Caki2 (cell line): ENCODE measurements around the gene CADPS. TPM values are rescaled to one million over a fixed set of nuclear protein-coding genes. Genes with fewer than 3 reads are reported as not detected.

Source experiments
- DNase-seq: peaks from one replicate; pipeline ENCODE4 v3.0.0-alpha.2; 2015; ENCODE audit warnings: low read depth
- in situ Hi-C: cut with HindIII; loops from 2 replicates; pipeline ENCODE4 v1.10.0; 2016; ENCODE audit warnings: low sequenced_read_pairs, low pct_unique_long_range_greater_than_20kb, mixed read lengths
- total RNA-seq: library from RNA; depleted of rRNA; stranded (reverse); fragments of >200 nt; shearing (Covaris generic); gene quantifications from 2 replicates; pipeline ENCODE4 v1.2.3, GENCODE V29; 2014; ENCODE audit warnings: low replicate concordance; rRNA removed

CADPS gene
- not detected in 2 replicates for total RNA-seq

DNA sequence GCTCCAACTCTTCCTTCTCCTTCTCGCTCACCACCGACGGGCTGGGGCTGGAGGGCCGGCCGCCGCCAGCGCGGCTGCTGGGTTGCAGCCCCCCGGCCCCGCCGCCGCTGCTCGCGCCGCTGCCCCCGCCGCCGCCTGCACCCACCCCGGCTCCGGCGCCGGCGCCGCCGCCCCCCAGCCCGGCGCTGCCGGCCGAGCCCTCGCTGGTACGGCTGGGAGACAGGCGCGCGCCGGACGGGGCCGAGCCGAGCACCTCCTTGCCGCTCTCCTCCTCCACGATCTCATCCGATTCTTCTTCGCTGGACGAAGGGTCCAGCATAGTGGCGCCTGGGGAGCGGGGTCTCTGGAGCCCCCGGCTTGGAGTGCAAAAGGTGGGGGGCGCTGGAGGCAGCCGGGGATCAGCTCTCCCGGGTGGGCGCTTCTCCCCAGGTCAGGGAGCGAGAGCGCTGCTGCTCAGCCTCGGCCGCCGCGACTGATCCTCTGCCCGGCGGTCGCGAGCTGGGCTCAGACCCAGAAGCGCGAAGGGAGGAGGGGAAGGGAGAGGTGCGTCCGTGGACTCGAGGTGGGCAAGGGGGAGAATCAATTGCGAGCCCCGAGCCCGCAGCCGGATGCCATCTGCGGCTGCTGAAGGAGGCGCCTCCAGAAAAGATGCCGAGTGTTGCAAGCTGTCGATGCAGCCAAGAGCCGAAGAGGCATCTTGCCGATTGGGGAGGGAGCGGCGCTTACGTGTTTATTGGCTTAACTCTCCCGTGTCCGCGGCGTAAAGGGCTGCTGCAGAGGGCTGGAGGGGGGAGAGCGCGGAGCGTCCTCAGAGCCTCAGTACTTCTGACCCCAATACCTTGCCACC, at the start of gene CADPS:
Gene CADPS (minus strand): TSS at position 706 of the 847 bp plus-strand sequence. CDS start 387 bp downstream, at position 319.
- in situ Hi-C loops = no loop called here

DNA sequence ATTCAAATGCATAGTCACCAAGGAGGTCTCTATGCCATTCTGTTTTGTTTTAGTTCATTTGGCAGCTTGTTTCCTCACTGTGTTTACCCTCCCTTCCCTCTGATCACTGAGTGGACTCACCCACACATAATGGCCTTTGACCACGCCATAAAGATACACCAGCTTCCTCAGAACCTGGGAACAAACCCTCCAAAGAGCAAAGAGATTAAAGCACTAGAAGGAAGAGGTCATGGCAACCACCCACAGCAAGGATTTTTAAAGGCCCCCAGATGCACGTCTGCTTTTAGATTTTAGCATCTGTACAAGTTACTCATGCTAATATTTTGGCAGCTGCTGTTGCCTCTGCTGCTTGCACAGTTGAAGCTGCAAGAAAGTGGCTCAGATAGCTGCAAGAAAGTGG, 47.9 kb upstream of the CADPS start:
- in situ Hi-C loops = no loop called here
- no peak for DNase-seq

More for the DNA sequence above, at the start of gene CADPS:
- no peak for DNase-seq

DNA sequence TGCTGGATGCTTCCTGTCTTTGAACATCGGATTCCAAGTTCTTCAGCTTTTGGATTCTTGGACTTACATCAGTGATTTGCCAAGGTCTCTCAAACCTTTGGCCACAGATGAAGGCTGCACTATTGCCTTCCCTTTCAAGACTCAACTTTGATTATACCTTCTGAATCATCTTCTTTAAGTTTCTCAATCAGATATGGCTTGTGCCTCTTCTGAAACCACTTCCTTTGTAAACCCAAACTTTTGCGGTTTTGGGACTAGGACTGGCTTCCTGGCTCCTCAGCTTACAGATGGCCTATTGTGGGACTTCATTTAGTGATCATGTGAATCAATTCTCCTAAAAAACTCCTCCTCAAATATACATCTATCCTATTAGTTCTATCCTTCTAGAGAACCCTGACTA, 47.1 kb upstream of the CADPS start:
- no peak for DNase-seq
- in situ Hi-C loops = no loop called here

DNA sequence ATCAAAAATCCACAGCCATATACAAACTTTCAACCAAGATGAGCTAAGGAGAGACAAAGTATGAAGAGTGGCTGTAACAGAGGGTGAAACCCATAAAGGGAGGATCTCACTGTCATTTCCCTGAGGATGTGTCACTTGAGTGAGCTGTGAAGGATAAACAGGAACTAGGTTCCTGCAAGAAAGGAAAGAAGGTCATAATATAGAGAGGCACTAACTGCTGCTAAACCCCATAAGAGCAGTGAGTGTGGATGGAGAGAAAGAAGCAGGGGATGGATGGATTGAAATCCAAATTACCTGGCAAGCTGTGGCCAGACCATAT, 45.2 kb upstream of the CADPS start:
- DNase-seq = no peak
- in situ Hi-C loops = no loop called here

DNA sequence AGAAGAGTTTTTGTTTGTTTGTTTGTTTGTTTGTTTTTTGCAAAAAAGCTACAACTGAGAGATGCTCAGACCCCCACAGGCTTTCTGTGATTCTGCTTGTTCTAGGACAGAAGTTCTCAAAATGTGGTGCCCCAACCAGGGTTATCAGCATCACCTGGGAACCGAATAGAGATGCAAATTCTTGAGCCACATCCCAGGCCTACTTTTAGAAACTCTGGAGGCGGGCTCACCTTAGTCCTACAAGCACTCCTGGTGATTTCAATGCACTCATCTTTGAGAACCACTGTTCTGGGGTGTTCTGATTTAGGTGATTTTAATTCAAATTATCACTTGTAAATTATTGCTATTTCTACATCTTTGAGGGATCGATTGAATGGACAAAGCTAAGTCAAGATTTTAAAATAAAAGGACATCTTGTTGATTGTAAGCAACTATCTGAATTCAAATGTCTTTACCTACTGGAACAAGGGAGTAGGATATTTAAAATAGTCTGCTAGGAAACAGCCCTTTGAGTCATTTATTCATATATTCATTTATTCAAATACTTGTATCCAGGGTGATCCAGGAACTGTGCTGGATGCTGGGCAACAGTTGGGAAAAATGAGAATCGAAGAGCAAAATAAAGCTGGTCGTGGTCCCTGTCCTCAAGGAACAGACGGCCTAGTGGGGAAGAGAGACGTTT, 44.7 kb upstream of the CADPS start:
- no peak for DNase-seq
- in situ Hi-C loops = no loop called here

DNA sequence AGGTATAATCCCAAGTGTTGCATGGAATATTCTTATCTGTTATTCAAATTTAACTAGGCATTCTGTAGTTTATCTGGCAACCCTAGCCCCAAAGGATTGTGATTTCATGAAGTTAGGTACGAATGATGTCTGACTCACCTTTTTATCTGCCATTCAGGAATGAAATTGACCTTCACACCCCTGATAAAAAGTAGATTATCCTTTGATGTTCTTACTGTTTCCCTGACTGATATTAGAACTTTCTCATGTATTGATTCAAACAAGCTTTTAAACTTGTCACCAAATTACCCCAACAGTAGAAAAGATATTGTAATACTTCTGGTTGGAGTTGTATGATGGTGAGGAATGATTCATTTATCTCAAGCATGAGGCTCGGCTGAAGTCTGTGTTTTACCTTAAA, 43.6 kb upstream of the CADPS start:
- no peak for DNase-seq
- in situ Hi-C loops = no loop called here

DNA sequence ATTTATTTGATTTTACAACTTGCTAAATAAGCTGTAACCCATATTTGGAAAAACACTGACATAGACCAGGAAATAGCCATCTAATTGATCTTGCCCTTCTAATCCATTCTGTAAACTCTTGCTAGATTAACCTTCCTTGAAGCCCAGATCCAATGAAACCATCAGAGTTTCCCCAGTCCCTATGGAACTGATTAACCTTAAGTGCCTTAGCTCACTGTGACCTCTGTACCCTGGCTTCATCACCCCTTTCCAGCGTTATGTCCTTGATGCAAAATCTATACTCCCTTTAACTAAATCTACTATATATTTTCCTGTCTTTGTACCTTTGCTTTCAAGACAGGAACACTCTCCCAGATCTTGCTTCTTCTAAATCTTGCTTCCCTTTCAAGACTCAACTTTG, 42.9 kb upstream of the CADPS start:
- in situ Hi-C loops = no loop called here
- DNase-seq = no peak

DNA sequence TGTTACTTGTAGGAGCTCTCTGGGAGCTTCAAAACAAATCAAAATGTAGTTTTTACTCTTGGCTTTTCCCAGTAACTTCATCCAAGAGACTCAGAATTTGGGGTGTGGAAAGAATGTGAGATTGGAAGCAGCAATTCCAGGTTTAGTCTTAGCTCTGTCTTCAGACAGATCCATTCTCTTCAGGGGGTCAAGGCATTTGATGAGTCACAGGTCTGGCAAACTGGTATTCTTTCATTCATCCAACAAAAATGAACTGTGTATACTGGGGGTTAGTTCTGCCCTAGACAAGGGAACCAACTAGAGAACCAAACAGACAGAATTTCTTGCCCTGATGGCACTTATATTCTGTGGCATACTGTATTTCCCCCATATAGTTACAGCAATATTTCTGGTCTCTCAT, 36.3 kb upstream of the CADPS start:
- in situ Hi-C loops = no loop called here
- DNase-seq = no peak

DNA sequence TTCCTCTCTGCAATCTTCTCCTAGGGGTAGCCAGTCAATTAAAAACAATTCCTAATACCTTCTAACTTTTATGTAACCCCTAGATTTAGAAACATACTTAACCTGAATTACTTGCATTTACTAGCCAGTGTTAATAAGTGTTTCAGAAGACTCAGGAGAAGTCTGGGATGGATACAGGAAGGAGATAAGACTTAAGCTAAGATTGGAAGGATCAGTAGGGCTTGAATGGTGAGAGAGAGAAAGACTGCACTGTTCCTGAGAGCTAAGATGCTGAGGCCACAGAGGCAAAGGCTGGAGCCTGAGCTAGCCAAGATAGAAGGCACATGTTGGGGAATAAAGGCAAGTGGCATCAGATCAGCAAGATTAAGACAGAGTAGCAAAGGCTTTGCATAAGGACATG, 30.1 kb upstream of the CADPS start:
- no peak for DNase-seq
- in situ Hi-C loops = no loop called here

DNA sequence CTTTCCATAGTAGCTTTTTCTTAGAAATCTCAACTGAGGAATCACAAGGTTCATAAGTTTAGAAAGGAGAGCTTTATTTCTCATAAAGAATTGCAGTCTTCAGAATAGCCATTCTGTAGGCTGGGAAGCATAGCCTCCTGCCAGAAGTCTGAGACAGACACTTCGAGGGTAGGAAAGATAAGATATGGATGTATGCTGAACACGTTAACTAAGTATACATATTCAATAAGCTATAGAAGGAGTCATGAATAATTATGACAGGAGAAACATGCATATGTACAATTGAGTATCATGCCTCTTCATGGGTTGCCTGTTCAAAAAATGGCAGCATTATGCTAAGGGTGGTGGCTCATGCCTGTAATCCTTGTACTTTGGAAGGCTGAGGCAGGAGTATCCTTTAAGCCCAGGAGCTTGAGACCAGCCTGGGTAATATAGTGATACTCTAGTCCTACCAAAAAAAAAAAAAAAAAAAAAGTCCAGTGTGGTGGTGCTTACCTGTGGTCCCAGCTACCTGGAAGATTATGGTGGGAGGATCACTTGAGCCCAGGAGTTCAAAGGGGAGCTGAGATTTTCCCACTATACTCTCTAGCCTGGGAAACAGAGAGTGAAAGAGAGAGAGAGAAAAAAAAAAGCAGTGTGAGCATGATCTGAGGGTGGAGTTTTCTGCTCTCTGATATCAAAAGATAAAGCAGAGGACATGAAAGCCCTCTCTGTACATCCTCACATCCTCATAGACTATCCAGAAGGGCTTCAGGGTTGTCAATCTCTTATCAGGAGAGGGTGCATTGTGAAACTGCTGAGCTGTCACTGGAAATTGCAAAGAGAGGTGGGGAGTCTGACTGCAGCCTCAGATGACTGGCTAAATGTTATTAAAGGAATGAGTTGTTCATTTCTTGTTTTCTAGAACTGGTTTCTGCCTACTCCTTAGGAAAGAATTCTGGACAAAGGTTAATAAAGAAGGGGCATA, 23.6 kb upstream of the CADPS start:
- DNase-seq = no peak
- in situ Hi-C loops = no loop called here

DNA sequence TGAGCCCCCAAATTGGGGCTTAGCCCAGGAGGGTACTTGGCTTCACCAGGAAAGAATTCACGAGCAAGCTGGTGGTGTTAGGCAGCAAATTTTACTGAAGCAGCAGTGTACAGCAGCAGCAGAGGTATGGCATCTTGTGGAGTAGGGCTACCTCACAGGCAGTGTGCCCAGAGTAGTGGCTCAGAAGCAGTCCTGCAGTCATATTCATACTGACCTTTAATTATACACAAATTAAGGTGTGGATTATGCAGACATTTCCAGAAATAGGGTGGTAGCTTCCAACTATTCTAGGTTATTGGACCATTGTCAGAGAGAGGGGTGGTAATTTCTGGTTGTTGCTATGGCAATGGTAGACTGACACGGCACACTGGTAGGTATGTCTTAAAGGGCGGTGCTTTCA, 20.7 kb upstream of the CADPS start:
- DNase-seq = no peak
- in situ Hi-C loops = no loop called here

DNA sequence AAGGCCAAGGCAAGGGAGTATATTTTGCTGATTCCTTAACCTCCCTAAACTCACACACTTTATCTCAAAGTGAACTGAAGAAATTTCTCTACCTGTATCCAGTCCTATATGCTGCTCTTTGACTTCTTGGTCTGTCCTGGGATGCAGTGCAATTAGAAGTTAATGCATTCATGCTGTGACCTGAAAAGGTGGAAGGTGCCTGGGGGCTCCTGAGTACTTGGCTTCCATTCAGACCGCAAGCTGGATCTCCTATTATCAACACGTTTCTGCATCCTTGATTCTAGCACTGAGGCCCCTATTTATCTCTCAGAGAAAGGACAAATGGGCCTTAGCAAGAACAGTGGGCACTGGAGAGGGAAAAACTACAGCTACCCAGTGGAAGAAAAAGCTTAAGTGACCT, 17.7 kb upstream of the CADPS start:
- DNase-seq = no peak
- in situ Hi-C loops = no loop called here

DNA sequence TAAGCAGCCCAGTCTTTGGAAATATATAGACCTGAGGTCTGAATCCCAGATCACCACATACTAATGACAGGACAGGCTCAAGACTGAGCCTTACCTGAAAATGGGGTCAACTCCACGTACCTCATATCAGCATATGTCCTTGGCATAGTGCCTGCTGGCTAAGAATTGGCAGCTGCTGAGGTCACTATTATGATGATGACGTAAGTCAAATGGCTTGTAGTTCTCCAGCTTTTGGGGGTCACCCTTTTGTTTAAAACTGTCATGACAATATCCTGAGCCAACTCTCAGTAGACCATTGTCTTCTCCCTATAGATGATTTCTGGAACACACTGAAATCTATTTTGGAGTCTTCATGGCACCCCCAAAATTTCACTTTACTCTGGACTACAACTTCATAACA, 16.8 kb upstream of the CADPS start:
- in situ Hi-C loops = no loop called here
- DNase-seq = no peak

DNA sequence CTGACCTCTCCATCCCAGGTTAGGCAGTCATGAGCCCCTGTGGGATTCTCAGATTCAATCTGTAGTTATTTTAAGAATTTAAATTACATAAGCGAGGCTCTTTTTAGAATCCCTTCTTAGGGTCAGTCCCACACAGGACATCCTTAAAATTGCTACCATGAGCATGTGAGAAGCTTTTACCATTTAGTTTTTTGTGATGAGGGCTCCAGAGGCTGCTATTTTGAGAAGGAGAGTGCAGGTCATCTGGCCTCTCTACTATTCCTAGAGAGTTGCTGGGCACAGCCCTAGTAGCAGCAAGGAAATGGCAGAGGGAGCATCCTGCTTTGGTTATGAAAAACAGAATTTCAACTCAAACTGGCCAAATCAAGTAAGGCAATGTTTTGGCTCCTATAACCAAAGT, 13.6 kb upstream of the CADPS start:
- no peak for DNase-seq
- in situ Hi-C loops = no loop called here

DNA sequence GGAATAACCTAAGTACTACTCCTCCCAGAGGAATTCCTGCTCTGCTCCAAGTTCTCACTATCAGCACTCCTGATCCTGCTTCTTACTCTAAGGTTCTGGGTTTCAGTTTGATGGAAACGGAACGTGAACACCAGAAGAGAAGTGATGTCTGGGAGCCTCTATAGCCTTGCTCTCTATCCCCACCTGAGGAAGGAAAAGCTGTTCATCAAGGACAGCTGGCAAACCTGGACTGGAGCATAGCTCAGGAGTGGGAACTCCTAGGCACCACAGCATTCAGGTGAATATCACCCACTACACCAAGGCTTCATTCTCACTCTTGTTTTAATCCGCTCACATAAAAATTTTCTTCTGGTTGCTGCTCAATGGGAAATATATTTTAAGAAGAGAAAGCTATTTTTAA, 13.0 kb upstream of the CADPS start:
- in situ Hi-C loops = no loop called here
- DNase-seq = no peak

DNA sequence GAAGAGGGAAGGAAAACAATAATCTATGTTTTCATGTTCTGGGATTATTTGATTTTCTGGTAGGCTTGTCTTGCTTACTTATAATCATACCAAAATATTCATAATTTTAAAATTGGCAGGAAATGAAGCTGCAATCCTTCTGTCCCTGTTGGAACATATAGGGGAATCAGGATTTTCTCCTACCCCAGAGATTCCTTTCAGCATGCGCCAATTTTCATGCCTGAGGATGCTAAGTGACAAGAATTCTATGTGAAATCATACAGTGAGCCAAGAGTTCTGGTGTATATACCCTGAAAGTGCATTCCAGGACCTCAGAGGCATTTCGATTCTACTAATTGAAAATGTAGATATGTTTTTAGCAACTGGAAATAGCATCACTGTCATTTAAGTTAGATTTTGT, 9.9 kb upstream of the CADPS start:
- in situ Hi-C loops = no loop called here
- DNase-seq = no peak

DNA sequence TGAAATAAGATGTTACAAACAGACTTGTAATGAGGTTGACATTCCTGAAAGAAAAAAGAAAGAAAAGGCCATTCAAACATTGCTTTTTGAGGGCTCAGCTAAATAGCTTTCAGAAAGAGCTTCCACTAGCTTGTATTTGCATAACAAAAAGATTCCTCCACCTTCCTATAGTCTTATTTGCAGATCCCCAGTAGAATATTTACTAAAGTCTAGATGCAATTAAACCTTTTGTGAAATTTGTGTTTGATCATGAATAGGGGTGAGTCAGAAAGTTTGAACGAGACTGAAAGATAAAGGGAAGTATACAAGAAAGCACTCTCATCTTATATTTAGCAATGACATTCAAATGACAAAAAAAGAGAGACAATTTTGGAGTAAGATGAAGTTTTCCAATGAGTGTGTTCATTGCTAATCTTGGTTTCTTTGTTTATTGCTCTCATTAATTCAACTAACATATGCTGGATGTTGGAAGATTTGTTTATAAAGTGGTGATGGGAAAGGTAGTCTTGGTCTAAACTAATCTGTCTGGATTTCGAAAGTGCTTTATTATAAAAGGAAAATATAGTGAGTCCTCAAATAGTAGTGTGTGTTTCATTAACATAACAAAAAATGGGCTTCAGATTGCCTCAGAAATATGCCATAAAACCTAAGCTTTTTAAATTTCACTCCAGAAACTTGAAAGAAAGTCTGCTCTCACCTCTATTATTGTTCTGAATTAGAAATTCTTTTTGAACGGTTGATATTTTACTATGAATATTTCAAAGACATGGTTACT, 9.1 kb upstream of the CADPS start:
- in situ Hi-C loops = no loop called here
- DNase-seq = no peak

DNA sequence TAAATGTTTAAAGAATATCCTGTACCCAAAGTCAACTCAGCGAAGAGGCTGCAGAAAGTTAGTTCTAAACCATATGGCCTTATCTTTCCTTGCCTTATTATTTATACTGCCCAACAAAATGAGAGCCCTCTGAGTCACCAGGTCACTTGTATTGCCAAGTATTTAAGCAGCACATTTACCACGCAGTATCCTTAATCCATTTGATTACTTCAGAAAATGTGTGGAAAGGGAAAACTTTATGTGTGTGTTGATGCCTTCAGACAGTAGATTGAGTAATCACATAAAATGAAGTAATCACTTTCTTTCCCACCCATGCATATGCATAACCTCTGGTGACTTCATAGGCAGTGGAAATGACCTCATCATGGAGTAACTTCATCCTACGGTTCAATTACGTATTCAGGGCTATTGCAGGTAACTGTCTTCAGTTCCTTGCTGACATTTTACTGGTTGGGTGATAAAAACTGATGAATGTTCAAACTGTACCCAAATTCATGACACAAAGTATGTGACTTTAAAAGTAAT, 7.5 kb upstream of the CADPS start:
- in situ Hi-C loops = no loop called here
- DNase-seq = no peak
